ENCODE measurements around the gene HNRNPC. TPM values are rescaled to one million over a fixed set of nuclear protein-coding genes. Genes with fewer than 3 reads are reported as not detected.

Gene HNRNPC
- total RNA-seq, 4 donors from 2014 or later = 192 to 343 (median 212) TPM

DNA sequence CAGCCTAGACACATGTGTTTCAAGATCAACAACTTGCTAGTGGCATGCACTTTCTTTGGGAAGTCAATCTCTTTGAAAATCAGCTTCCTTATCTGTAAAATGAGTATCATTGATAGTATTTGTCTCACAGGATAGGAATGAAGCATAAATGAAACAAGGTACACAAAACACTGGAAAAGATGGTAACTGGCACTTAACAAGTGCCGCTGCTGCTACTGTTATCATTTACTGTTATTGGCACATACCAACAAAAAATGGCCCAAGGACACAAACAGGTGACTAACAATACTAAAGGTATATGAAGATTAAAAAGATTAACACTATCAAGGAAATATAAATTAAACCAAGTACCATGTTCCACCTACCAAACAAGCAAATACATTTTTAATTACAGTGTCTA lies 20.9 kb downstream of the HNRNPC start:
- H3K4me1 ChIP-seq = peaks cover 0 to 30% (median 13%) of the 10 kb centered on the region in 4 donors
- in situ Hi-C loops (cut with MboI; ENCODE audit: low pct_ligation_motif_present in 1 of 4, low pct_unique_long_range_greater_than_20kb in 1 of 4, low sequenced_read_pairs in 3 of 4) = loop anchor here in 1 of 4 donors (25.0 kb wide), 1 partner anchor 139 kb away; the partner anchor contains the start of gene SUPT16H
- no peak for DNase-seq
- H3K36me3 ChIP-seq = peaks cover 0 to 29% (median 12%) of the 10 kb centered on the region in 4 donors
- TF ChIP-seq, protein P1, sequence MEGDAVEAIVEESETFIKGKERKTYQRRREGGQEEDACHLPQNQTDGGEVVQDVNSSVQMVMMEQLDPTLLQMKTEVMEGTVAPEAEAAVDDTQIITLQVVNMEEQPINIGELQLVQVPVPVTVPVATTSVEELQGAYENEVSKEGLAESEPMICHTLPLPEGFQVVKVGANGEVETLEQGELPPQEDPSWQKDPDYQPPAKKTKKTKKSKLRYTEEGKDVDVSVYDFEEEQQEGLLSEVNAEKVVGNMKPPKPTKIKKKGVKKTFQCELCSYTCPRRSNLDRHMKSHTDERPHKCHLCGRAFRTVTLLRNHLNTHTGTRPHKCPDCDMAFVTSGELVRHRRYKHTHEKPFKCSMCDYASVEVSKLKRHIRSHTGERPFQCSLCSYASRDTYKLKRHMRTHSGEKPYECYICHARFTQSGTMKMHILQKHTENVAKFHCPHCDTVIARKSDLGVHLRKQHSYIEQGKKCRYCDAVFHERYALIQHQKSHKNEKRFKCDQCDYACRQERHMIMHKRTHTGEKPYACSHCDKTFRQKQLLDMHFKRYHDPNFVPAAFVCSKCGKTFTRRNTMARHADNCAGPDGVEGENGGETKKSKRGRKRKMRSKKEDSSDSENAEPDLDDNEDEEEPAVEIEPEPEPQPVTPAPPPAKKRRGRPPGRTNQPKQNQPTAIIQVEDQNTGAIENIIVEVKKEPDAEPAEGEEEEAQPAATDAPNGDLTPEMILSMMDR (IDR thresholded peaks at IDR 0.05) = no peak
- intact Hi-C loops (cut with DNase I; ENCODE audit: low total_unique reads) = no loop called here
- H3K4me3 ChIP-seq = no peak overlapping the region
- H3K27me3 ChIP-seq = no peaks in the 10 kb centered on the region
- no peak overlapping the region for H3K27ac ChIP-seq
- H3K9me3 ChIP-seq = no peaks in the 10 kb centered on the region
- WGBS, 2 donors (ENCODE audit: low coverage in 1 of 2) = 100% methylated on average over 1 of the region's 1 CpG

DNA sequence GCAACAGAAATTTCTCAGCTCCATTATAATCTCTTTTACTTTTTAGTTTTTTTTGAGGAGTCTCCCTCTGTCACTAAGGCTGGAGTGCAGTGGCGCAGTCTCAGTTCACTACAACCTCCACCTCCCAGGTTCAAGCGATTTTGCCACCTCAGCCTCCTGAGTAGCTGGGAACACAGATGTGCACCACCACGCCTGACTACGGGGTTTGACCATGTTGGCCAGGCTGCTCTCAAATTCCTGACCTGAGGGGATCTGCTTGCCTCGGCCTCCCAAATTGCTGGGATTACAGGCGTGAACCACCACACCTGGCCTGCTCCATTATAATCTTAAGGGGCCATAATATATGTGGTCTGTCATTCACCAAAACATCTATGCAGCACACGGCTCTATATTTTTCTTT lies 23.4 kb downstream of the HNRNPC start:
- Histone ChIP-seq H3K36me3 (peaks cover 0 to 22% (median 8%) of the 10 kb centered on the region in 4 donors), H3K9me3 (no peaks in the 10 kb centered on the region), H3K27me3 (no peaks in the 10 kb centered on the region), H3K27ac (no peak overlapping the region), H3K4me1 (peaks cover 0 to 34% (median 13%) of the 10 kb centered on the region in 4 donors), H3K4me3 (no peak overlapping the region)
- intact Hi-C loops (cut with DNase I; ENCODE audit: low total_unique reads) (no loop called here), in situ Hi-C loops (cut with MboI; ENCODE audit: low pct_ligation_motif_present in 1 of 4, low pct_unique_long_range_greater_than_20kb in 1 of 4, low sequenced_read_pairs in 3 of 4) (loop anchor here in 1 of 4 donors (25.0 kb wide), 1 partner anchor 141 kb away; the partner anchor contains the start of gene SUPT16H)
- 91% methylated on average over 7 of the region's 7 CpGs; no CpG with 5 or more reads in 1 of the 2 donors for WGBS, 2 donors (ENCODE audit: low coverage in 1 of 2)
- TF ChIP-seq, protein P1 (IDR thresholded peaks at IDR 0.05) = no peak
- no peak for TF ChIP-seq EP300 (IDR thresholded peaks at IDR 0.05; ENCODE audit: low read depth)
- no peak for TF ChIP-seq POLR2AphosphoS5 (IDR thresholded peaks at IDR 0.05)
- no peak for TF ChIP-seq POLR2A (IDR thresholded peaks at IDR 0.05)
- no peak for DNase-seq

DNA sequence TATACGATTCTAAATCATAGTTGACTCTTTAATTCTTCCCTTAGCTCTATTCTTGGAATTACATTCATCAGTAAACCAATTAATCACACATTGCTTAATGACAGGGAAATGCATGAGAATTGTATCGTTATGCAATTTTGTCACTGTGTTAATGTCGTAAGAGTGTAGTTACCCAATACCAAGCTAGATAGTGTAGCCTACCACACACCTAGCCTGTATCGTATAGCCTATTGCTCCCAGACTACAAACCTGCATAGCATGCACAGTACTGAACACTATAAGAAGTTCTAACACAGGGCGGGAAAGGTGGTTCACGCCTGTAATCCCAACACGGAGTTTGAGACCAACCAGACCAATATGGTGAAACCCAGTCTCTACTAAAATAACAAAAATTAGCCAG lies 24.7 kb downstream of the HNRNPC start:
- intact Hi-C loops (cut with DNase I; ENCODE audit: low total_unique reads) (no loop called here), in situ Hi-C loops (cut with MboI; ENCODE audit: low pct_ligation_motif_present in 1 of 4, low pct_unique_long_range_greater_than_20kb in 1 of 4, low sequenced_read_pairs in 3 of 4) (loop anchor here in 1 of 4 donors (25.0 kb wide), 1 partner anchor 143 kb away; the partner anchor contains the start of gene SUPT16H)
- Histone ChIP-seq H3K27me3 (no peaks in the 10 kb centered on the region), H3K4me3 (no peak overlapping the region), H3K36me3 (peaks cover 0 to 9% (median 4%) of the 10 kb centered on the region in 4 donors), H3K4me1 (peaks cover 5 to 46% (median 13%) of the 10 kb centered on the region in 4 donors), H3K9me3 (no peaks in the 10 kb centered on the region), H3K27ac (no peak overlapping the region)
- TF ChIP-seq POLR2AphosphoS5 (IDR thresholded peaks at IDR 0.05) = no peak
- TF ChIP-seq EP300 (IDR thresholded peaks at IDR 0.05; ENCODE audit: low read depth) = no peak
- TF ChIP-seq, protein P1 (IDR thresholded peaks at IDR 0.05) = no peak
- no peak for TF ChIP-seq POLR2A (IDR thresholded peaks at IDR 0.05)
- DNase-seq = no peak
- WGBS, 2 donors (ENCODE audit: low coverage in 1 of 2) = 79 to 86% methylated on average over 3 to 7 of the region's 7 CpGs

DNA sequence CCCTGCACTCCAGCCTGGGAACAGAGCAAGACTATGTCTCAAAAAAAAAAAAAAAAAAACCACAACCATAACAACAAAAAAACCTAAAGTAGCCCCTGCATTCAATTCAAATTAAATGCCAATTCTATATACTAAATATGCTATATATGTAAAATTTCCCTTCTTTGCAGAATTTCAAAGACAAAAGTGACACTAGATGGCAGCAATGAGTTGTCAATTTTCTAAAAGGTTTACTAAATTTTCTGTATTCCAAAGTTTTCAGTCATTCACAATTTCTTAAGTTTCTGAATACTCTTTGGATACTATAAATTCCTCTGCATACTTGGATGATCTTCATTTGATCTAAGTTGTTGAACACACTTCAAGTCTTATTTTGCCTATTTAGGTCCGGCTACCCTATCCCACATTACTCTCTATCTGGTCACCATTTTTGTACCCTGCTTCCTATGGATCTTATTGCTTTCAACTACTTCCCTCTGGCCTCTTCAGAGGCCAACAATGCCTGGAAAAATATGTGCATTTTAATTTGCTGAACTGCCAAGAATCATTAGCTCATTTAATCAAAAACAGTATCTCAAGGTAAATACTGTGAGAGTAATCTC lies 27.9 kb downstream of the HNRNPC start:
- TF ChIP-seq EP300 (IDR thresholded peaks at IDR 0.05; ENCODE audit: low read depth) (no peak), POLR2A (IDR thresholded peaks at IDR 0.05) (no peak)
- TF ChIP-seq, protein P1 (IDR thresholded peaks at IDR 0.05) = peak in 4 of 5 experiments; percentile 21 to 42 (median 28)
- 50 to 74% methylated on average over 1 of the region's 1 CpG for WGBS, 2 donors (ENCODE audit: low coverage in 1 of 2)
- H3K4me1 ChIP-seq = peaks cover 0 to 37% (median 7%) of the 10 kb centered on the region in 4 donors
- intact Hi-C loops (cut with DNase I; ENCODE audit: low total_unique reads) (no loop called here), in situ Hi-C loops (cut with MboI; ENCODE audit: low pct_ligation_motif_present in 1 of 4, low pct_unique_long_range_greater_than_20kb in 1 of 4, low sequenced_read_pairs in 3 of 4) (loop anchor here in 1 of 4 donors (25.0 kb wide), 1 partner anchor 146 kb away; the partner anchor contains the start of gene SUPT16H)
- no peak for DNase-seq
- H3K27me3 ChIP-seq = no peaks in the 10 kb centered on the region
- H3K27ac ChIP-seq = no peak overlapping the region
- H3K4me3 ChIP-seq = no peak overlapping the region
- H3K36me3 ChIP-seq = peaks cover 0 to 8% (median 2%) of the 10 kb centered on the region in 4 donors
- H3K9me3 ChIP-seq = no peaks in the 10 kb centered on the region

All from transverse colon (tissue), 4 donors.